Measurements from ENCODE around the gene DOK6.

Gene DOK6

DNA sequence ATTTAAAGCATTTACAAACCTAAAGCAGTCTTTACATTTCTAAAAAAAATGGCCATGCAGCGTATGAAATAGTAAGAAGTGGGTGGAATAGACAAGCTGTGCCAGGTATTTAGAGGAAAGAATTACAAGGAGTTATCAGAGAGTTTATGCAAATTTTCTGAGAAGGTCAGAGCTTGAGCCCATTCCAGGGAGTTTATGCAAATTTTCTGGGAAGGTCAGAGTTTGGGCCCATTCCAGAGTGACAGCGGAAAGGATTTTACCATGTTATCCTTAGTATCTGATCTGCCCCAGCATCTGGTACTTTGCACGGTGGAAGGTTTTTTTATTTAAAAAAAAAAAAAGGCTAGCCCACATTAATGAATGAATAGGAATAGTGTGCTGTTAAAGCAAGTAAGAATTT is 1.4 kb upstream of the DOK6 start:
- TF ChIP-seq, protein P1, sequence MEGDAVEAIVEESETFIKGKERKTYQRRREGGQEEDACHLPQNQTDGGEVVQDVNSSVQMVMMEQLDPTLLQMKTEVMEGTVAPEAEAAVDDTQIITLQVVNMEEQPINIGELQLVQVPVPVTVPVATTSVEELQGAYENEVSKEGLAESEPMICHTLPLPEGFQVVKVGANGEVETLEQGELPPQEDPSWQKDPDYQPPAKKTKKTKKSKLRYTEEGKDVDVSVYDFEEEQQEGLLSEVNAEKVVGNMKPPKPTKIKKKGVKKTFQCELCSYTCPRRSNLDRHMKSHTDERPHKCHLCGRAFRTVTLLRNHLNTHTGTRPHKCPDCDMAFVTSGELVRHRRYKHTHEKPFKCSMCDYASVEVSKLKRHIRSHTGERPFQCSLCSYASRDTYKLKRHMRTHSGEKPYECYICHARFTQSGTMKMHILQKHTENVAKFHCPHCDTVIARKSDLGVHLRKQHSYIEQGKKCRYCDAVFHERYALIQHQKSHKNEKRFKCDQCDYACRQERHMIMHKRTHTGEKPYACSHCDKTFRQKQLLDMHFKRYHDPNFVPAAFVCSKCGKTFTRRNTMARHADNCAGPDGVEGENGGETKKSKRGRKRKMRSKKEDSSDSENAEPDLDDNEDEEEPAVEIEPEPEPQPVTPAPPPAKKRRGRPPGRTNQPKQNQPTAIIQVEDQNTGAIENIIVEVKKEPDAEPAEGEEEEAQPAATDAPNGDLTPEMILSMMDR (IDR thresholded peaks at IDR 0.05; ENCODE audit: insufficient read depth, low read depth, low read length, missing control alignments): no peak
- no peak for DNase-seq (ENCODE audit: low read depth)
- no peak overlapping the region for H3K4me3 ChIP-seq (ENCODE audit: low read length)

DNA sequence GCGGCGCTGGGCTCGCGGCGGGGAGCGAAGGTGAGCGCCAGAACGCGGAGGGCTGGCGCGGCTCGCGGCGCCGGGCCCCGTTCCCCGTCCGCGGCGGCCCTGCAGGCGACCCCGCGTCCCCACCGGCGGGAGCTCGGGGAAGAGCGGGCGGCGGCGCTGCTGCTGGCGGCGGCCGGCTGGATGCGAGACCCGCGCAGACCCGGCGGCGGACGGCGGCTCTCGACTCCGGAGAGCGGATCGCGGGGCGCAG is 213 bp downstream of the DOK6 start:
- DNase-seq (ENCODE audit: low read depth): no peak
- peak overlapping the region; percentile 26 for H3K4me3 ChIP-seq (ENCODE audit: low read length)
- TF ChIP-seq, protein P1 (IDR thresholded peaks at IDR 0.05; ENCODE audit: insufficient read depth, low read depth, low read length, missing control alignments): no peak

DNA sequence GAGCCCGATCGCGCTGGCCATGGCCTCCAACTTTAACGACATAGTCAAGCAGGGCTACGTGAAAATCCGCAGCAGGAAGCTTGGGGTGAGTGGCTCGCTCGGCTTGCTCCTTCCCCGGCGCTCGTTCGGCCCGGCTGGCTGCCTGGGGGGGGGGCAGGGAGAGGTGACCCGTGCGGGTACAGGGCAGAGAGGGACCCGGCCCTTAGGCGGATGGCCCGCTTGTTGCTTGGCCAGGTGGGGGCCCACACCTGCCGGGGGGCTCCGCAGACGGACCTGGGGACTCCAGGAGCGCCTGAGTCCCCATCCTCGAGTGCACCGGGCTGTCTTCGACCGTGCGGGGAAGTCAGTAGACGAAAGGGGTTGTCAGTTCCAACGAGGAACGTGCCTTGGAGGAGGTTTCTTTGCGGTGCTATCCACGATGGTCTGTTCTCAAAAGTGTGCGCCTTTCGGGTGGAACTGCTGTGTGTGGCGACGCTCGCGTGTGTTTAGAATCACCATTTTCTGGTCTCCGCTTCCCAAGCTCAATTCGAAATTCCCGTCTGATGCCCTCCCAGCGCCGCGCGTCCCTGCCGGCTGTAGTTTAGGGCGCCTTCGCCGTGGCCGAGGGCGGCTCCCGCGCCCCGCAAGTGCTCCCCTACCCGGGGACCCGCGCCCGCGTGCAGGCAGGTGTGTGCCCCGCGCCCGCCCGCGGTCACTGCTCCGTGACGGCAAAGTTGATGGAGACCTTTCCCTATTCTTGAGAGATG is 711 bp downstream of the DOK6 start:
- H3K4me3 ChIP-seq (ENCODE audit: low read length): peak overlapping the region; percentile 26
- DNase-seq (ENCODE audit: low read depth): peak; percentile 10
- TF ChIP-seq, protein P1 (IDR thresholded peaks at IDR 0.05; ENCODE audit: insufficient read depth, low read depth, low read length, missing control alignments): no peak

DNA sequence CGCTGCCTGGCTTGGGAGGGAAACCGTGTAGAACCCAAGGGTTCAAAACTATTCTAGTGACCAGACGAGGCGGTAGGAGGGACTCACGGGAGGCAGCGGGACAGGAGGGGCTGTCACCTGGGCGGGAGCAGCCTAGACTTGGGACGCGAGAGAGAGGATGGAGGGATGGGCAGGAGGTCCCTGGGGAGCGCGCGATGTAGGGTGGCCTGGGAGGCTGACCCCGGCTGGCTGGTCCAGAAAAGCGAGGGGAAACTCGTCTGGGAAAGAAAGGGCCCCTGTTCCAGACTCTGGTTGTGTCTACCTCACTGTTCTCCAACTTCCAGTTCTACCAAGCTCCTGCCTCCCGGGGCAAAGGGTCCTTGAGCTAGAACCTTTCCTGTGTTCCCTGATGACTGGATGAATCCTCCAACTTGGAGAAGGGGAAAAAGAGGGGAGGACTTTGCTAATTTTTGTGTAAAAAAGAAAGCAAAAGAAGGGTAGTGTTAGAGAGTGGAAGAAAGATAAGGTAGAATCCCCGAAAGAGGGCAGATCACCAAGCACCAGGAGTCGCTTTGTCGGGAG is 1.4 kb downstream of the DOK6 start:
- TF ChIP-seq, protein P1 (IDR thresholded peaks at IDR 0.05; ENCODE audit: insufficient read depth, low read depth, low read length, missing control alignments): no peak
- no peak for DNase-seq (ENCODE audit: low read depth)
- no peak overlapping the region for H3K4me3 ChIP-seq (ENCODE audit: low read length)

DNA sequence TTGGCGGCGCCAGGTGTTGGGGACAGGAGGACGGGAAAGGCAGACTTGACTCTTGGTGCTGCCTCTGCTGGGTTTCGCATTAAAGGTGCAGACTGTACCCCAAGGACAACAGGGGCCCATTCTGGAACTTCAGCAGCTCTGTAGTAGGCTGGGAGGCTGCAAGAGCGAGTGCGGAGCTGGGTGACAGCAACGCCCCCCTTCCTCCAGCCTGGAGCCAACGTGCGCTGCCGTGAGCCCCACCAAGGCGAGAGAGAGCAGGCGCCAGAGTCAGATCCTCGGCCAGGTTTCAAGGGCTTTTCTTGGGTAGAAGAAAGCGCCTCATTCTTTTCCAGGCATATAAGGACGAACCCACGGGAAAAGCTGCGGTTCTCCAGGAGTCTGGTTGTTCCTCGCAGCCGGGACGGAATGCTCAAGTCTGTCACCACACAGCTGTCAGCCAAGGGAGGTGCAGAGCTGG is 1.9 kb downstream of the DOK6 start:
- TF ChIP-seq, protein P1 (IDR thresholded peaks at IDR 0.05; ENCODE audit: insufficient read depth, low read depth, low read length, missing control alignments): no peak
- no peak overlapping the region for H3K4me3 ChIP-seq (ENCODE audit: low read length)
- DNase-seq (ENCODE audit: low read depth): no peak

DNA sequence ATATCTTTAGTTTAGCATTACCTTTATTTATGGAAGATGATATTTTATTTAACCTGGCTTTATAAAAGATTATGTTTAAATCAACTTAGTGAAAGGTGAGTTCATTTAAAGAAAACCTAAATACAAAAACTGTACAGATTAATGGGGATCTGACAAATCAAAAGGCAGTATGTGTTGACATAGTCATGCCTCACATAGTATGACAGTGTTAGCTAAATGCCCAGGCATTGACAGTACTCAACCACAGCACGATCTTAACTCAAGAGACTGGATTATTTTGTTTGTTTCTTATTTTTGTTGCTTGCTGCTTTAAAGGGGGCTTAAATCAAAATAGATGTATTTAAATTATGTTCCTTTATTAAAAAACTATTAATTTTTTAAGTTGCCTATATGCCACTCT is 7.8 kb downstream of the DOK6 start:
- no peak for DNase-seq (ENCODE audit: low read depth)
- TF ChIP-seq, protein P1 (IDR thresholded peaks at IDR 0.05; ENCODE audit: insufficient read depth, low read depth, low read length, missing control alignments): no peak
- H3K4me3 ChIP-seq (ENCODE audit: low read length): no peak overlapping the region

DNA sequence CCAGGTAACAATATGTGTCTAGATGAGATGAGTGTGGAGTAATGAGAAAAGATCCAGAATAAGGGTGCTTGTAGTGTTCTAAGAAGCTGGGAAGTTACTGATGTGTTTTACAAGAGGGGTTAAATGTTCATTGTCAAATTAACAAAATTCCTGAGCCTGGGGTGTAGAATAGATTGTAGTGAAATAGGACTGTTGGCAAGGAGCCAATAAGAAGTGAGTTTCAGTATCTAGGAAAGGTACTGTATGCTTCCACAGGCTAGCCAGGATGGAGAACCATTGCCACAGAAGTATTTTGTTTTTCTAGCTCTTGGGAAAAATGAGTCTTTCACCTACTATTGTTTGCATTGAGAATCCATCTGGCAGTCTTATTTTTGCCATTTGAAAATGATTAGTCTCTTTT is 10.5 kb downstream of the DOK6 start:
- no peak for DNase-seq (ENCODE audit: low read depth)
- TF ChIP-seq, protein P1 (IDR thresholded peaks at IDR 0.05; ENCODE audit: insufficient read depth, low read depth, low read length, missing control alignments): no peak
- H3K4me3 ChIP-seq (ENCODE audit: low read length): no peak overlapping the region

All from epithelial cell of esophagus (primary cell).